CD8-positive, alpha-beta memory T cell (primary cell): ENCODE measurements around the gene CHRNG. TPM values are rescaled to one million over a fixed set of nuclear protein-coding genes. Genes with fewer than 3 reads are reported as not detected.
A peak's percentile ranks its signal among the peaks of the same experiment; 100 is the strongest.
"Not testable (repeated sequence)": the region's sequence is repeated elsewhere in the genome, so short reads cannot be mapped to it uniquely, and the experiment has no call there.

ENCODE experiments used
- CTCF ChIA-PET: fragments of 350-600 bp; sonication (Branson Sonifier 250); formaldehyde crosslinking; loops from one replicate; lab custom pipeline; 2021; ENCODE audit warnings: antibody characterized with exemption; lab: Charles Lee
- POLR2A ChIA-PET: fragments of 350-600 bp; sonication (Branson Sonifier 250); formaldehyde crosslinking; loops from one replicate; lab custom pipeline; 2021; ENCODE audit warnings: antibody characterized with exemption; lab: Charles Lee
- DNase-seq, 5 donors: peaks; one replicate each; pipeline versions ENCODE4 v3.0.0 to v3.0.0-alpha.2; 2020 to 2022; ENCODE audit warnings: mixed read lengths in 1 of 5
- H3K27ac ChIP-seq: one replicate; pipeline ENCODE4 v1.7.0; 2013; ENCODE audit warnings: low read depth, mild to moderate bottlenecking, low read length, moderate library complexity
- H3K27me3 ChIP-seq: 2 replicates; pipeline ENCODE4 v1.7.0; 2013; ENCODE audit warnings: low read length, mild to moderate bottlenecking; ENCODE audit not compliant: insufficient read depth, poor library complexity, severe bottlenecking
- H3K36me3 ChIP-seq: 2 replicates; pipeline ENCODE4 v1.7.0; 2013; ENCODE audit warnings: mild to moderate bottlenecking, low read length, moderate library complexity; ENCODE audit not compliant: insufficient read depth
- H3K4me1 ChIP-seq: 2 replicates; pipeline ENCODE4 v1.7.0; 2013; ENCODE audit warnings: mild to moderate bottlenecking, low read length, moderate library complexity; ENCODE audit not compliant: insufficient read depth
- H3K4me3 ChIP-seq: 2 replicates; pipeline ENCODE4 v1.7.0; 2013; ENCODE audit warnings: mild to moderate bottlenecking, low read length
- H3K9me3 ChIP-seq: 2 replicates; pipeline ENCODE4 v1.7.0; 2013; ENCODE audit warnings: mild to moderate bottlenecking, low read length
- H3K27ac Mint-ChIP-seq, 8 donors: one replicate each; pipeline ENCODE4 v1.8.0; 2020 to 2021; ENCODE audit warnings: mixed read lengths in 8 of 8, mild to moderate bottlenecking in 6 of 8, inconsistent platforms in 3 of 8, moderate library complexity in 3 of 8
- H3K27me3 Mint-ChIP-seq, 2 donors: one replicate each; pipeline ENCODE4 v1.8.0; 2020 to 2021; ENCODE audit warnings: mixed read lengths in 2 of 2, mild to moderate bottlenecking in 1 of 2, moderate library complexity in 1 of 2
- H3K36me3 Mint-ChIP-seq, 3 donors: one replicate each; pipeline ENCODE4 v1.8.0; 2020 to 2021; ENCODE audit warnings: mixed read lengths in 3 of 3, inconsistent platforms in 1 of 3, mild to moderate bottlenecking in 1 of 3
- H3K4me1 Mint-ChIP-seq, 3 donors: one replicate each; pipeline ENCODE4 v1.8.0; 2020 to 2021; ENCODE audit warnings: mixed read lengths in 3 of 3, inconsistent platforms in 1 of 3, mild to moderate bottlenecking in 1 of 3
- H3K4me3 Mint-ChIP-seq, 7 donors: one replicate each; pipeline ENCODE4 v1.8.0; 2020 to 2021; ENCODE audit warnings: mixed read lengths in 7 of 7, mild to moderate bottlenecking in 6 of 7, moderate library complexity in 4 of 7, inconsistent platforms in 2 of 7
- H3K9me3 Mint-ChIP-seq, 5 donors: one replicate each; pipeline ENCODE4 v1.8.0; 2020 to 2022; ENCODE audit warnings: mixed read lengths in 5 of 5, mild to moderate bottlenecking in 3 of 5, moderate library complexity in 2 of 5, inconsistent platforms in 1 of 5
- polyA plus RNA-seq: library from polyadenylated mRNA; unstranded; fragments of 300-500 nt; fragmentation: Illumina TruSeq; gene quantifications from one replicate; pipeline ENCODE4 v1.2.3, GENCODE V29; 2021
- total RNA-seq, 2 experiments: library from RNA; stranded (reverse); gene quantifications; one replicate each; pipeline ENCODE4 v1.2.3, GENCODE V29; 2021

The CHRNG gene
- total and polyA plus RNA-seq, 3 experiments from 2014 or later, result not detected

DNA sequence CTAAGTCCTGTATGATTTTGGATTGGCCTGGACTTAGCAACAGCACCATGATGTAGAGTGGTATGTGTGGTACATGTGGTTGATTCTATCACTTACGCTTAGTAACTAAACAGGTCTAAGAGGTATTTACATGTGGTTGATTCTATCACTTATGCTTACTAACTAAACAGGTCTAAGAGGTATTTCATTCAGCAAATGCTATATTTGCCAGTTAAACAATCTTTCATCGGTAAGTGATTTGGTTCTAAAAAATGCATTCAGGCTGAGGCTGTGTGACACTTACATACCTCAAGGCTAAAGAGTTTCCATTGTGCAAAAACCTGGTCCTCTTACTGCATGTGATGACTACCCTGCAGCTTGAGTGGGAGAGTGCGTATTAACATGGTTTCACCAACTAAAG lies 24.1 kb downstream of the CHRNG start:
- H3K27me3 Mint-ChIP-seq, result peaks cover 0 to 2% of the 10 kb centered on the region in 2 donors
- no peaks in the 10 kb centered on the region for H3K27me3 ChIP-seq
- DNase-seq, result no peak
- ChIA-PET POLR2A (no interaction called here), CTCF (interaction anchor here (1.4 kb wide), 1 partner anchor 13 kb away, joined by 3 read pairs; the partner anchor contains the start of genes EIF4E2 and TIGD1)
- no peaks in the 10 kb centered on the region for H3K9me3 Mint-ChIP-seq
- peaks cover 30% of the 10 kb centered on the region for H3K36me3 ChIP-seq
- no peak overlapping the region for H3K4me3 ChIP-seq
- H3K27ac Mint-ChIP-seq, result no peak overlapping the region
- H3K36me3 Mint-ChIP-seq, result peaks cover 21 to 94% (median 31%) of the 10 kb centered on the region in 3 donors
- H3K4me3 Mint-ChIP-seq, result no peak overlapping the region
- H3K9me3 ChIP-seq, result no peaks in the 10 kb centered on the region
- no peaks in the 10 kb centered on the region for H3K4me1 ChIP-seq
- no peak overlapping the region for H3K27ac ChIP-seq
- H3K4me1 Mint-ChIP-seq, result peaks cover 0 to 1% (median 0%) of the 10 kb centered on the region in 3 donors

DNA sequence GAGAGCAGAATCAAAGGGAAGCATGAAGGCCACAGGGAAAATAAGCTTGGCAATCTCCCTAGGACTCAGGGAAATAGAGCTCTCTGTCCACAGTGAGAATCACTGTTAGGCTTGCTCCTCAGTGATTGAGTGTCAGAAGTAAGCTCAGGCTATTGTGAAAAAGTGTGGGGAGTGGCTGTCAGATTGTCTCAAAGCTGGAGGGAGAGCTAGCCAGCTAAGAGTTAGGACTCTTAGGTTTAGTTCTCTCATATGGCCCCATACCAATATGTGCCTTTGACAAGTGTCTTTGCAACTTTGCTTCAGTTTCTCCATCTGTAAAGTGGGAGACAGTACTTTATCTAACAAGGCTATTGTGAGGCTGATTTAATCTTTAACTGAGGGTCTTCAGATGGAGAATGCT lies 28.2 kb downstream of the CHRNG start:
- Mint-ChIP-seq H3K36me3 (peaks cover 27 to 99% (median 35%) of the 10 kb centered on the region in 3 donors), H3K27ac (peak overlapping the region in 2 of 8 donors; percentile 2 to 35), H3K9me3 (no peaks in the 10 kb centered on the region), H3K27me3 (no peaks in the 10 kb centered on the region), H3K4me3 (no peak overlapping the region), H3K4me1 (peaks cover 0 to 1% (median 0%) of the 10 kb centered on the region in 3 donors)
- Histone ChIP-seq H3K4me3 (no peak overlapping the region), H3K27me3 (no peaks in the 10 kb centered on the region), H3K27ac (no peak overlapping the region), H3K4me1 (no peaks in the 10 kb centered on the region), H3K9me3 (no peaks in the 10 kb centered on the region), H3K36me3 (peaks cover 50% of the 10 kb centered on the region)
- DNase-seq, result no peak
- ChIA-PET CTCF (no interaction called here), POLR2A (no interaction called here)

DNA sequence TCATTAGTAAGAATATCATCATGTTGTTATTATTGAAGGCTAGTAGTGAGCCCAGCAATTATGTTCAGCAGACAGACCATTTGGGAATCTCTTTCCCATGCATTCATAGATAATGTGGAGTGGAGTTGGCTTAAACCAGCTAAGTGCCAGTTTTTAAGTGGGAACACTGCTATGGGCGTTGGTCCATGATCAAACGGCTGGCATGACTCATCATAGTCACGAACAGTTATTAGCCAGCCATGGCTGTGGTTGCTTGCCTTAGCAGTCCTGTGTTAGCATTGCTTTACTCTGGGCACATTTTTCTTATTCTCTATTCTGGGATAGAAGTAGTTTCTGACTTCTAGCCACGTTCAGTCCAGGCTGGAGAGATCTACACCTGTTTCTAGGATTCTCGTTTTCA lies 28.7 kb downstream of the CHRNG start:
- Mint-ChIP-seq H3K27me3 (no peaks in the 10 kb centered on the region), H3K36me3 (peaks cover 27 to 99% (median 35%) of the 10 kb centered on the region in 3 donors), H3K4me1 (peaks cover 0 to 1% (median 0%) of the 10 kb centered on the region in 3 donors), H3K9me3 (no peaks in the 10 kb centered on the region), H3K27ac (peak overlapping the region in 1 of 8 donors; percentile 35), H3K4me3 (no peak overlapping the region)
- peaks cover 54% of the 10 kb centered on the region for H3K36me3 ChIP-seq
- ChIA-PET POLR2A (no interaction called here), CTCF (no interaction called here)
- DNase-seq, result no peak
- H3K27me3 ChIP-seq, result no peaks in the 10 kb centered on the region
- H3K4me3 ChIP-seq, result no peak overlapping the region
- H3K4me1 ChIP-seq, result no peaks in the 10 kb centered on the region
- H3K9me3 ChIP-seq, result no peaks in the 10 kb centered on the region
- H3K27ac ChIP-seq, result no peak overlapping the region

DNA sequence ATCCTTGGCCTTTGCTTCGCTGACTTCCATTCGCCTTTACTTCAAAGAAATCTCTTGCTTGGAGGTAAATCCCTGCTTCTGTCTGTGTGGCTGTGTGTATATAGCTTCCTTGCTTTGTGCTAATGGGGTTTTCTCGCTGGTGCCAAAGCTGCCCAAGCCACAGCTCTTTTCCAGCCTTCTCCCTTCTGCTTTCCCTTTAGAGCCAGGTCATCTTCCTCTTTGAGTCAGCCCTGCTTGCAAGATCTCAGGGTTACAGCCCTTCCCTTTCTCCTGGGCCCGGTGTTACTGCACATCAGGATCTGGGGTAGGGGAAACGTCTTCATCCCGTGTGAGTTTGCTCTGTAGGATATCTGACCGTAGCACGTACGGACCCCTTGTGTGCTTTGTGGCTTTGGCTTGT lies 30.0 kb downstream of the CHRNG start:
- H3K27me3 Mint-ChIP-seq, result no peaks in the 10 kb centered on the region
- ChIA-PET POLR2A (no interaction called here), CTCF (no interaction called here)
- H3K27ac Mint-ChIP-seq, result peak overlapping the region in 1 of 8 donors; percentile 3
- Histone ChIP-seq H3K4me3 (no peak overlapping the region), H3K27me3 (no peaks in the 10 kb centered on the region), H3K4me1 (no peaks in the 10 kb centered on the region), H3K9me3 (no peaks in the 10 kb centered on the region), H3K36me3 (peaks cover 48% of the 10 kb centered on the region), H3K27ac (no peak overlapping the region)
- no peak overlapping the region for H3K4me3 Mint-ChIP-seq
- no peaks in the 10 kb centered on the region for H3K9me3 Mint-ChIP-seq
- no peak for DNase-seq
- peaks cover 0 to 1% (median 0%) of the 10 kb centered on the region in 3 donors for H3K4me1 Mint-ChIP-seq
- H3K36me3 Mint-ChIP-seq, result peaks cover 27 to 97% (median 38%) of the 10 kb centered on the region in 3 donors

DNA sequence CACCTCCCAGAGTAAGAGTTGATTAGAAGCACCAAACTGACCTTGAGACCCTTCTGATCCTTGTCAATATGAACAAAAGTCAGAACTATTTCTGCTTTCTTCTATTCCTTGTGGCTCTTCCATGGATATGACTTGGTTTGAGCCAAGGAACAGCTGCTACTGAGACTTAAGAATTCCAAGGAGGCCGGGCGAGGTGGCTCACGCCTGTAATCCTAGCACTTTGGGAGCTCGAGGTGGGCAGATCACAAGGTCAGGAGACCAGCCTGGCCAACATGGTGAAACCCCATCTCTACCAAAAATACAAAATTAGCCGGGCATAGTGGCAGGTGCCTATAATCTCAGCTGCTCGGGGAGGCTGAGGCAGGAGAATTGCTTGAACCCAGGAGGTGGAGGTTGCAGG lies 31.0 kb downstream of the CHRNG start:
- H3K4me3 ChIP-seq, H3K27me3 ChIP-seq, H3K27ac Mint-ChIP-seq, H3K4me3 Mint-ChIP-seq, CTCF ChIA-PET, H3K4me1 Mint-ChIP-seq, H3K4me1 ChIP-seq, H3K9me3 ChIP-seq, DNase-seq, POLR2A ChIA-PET, H3K27ac ChIP-seq, H3K9me3 Mint-ChIP-seq, H3K27me3 Mint-ChIP-seq: not testable (repeated sequence)
- peaks cover 48% of the 10 kb centered on the region for H3K36me3 ChIP-seq
- peaks cover 23 to 97% (median 37%) of the 10 kb centered on the region in 3 donors for H3K36me3 Mint-ChIP-seq

DNA sequence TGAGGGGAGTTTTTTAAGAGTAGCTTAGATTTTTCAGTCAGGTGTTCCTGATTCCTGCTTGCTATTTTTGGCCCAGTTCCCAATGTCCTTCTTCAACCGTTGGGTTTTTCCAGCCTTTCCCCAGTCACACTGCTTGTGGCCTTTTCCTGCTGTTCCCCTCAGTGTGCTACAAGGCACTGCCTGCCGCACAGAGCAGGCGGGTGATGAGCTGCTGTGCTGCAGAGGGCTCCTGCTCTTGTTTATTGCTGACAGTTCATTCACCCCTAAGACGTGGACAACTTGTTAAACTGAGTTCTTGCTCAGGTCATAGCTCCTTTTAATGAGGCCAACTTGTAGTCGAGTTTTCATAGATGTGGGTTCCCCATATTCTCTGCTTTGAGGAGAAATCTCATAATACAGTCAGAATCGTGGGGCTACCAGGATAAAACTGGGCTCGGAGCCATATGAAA lies 31.6 kb downstream of the CHRNG start:
- Histone ChIP-seq H3K27me3 (no peaks in the 10 kb centered on the region), H3K4me1 (no peaks in the 10 kb centered on the region), H3K36me3 (peaks cover 48% of the 10 kb centered on the region), H3K4me3 (no peak overlapping the region), H3K9me3 (no peaks in the 10 kb centered on the region), H3K27ac (no peak overlapping the region)
- H3K4me3 Mint-ChIP-seq, result no peak overlapping the region
- no peaks in the 10 kb centered on the region for H3K4me1 Mint-ChIP-seq
- no peak for DNase-seq
- peaks cover 23 to 93% (median 34%) of the 10 kb centered on the region in 3 donors for H3K36me3 Mint-ChIP-seq
- ChIA-PET CTCF (no interaction called here), POLR2A (no interaction called here)
- no peaks in the 10 kb centered on the region for H3K9me3 Mint-ChIP-seq
- H3K27me3 Mint-ChIP-seq, result no peaks in the 10 kb centered on the region
- H3K27ac Mint-ChIP-seq, result peak overlapping the region in 1 of 8 donors; percentile 65

DNA sequence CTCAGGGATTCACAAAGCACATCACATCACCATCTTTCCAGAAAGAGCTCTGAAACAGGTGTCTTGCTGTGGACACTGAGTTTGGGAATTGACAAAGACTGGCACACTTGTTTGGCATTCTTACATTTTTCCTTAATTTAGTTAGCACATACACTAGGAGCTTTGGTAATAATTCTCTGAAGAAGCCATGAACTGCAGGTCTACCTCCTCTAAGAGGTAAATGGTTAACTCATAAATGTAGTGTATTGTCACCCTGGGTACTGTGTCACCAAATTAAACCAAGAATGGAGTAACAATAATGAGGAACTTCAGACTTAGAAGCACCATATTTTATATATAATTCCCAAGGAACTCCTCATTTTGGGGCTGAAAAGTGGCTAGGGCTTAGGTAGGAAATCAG lies 33.5 kb downstream of the CHRNG start:
- H3K36me3 Mint-ChIP-seq, result peaks cover 11 to 89% (median 29%) of the 10 kb centered on the region in 3 donors

DNA sequence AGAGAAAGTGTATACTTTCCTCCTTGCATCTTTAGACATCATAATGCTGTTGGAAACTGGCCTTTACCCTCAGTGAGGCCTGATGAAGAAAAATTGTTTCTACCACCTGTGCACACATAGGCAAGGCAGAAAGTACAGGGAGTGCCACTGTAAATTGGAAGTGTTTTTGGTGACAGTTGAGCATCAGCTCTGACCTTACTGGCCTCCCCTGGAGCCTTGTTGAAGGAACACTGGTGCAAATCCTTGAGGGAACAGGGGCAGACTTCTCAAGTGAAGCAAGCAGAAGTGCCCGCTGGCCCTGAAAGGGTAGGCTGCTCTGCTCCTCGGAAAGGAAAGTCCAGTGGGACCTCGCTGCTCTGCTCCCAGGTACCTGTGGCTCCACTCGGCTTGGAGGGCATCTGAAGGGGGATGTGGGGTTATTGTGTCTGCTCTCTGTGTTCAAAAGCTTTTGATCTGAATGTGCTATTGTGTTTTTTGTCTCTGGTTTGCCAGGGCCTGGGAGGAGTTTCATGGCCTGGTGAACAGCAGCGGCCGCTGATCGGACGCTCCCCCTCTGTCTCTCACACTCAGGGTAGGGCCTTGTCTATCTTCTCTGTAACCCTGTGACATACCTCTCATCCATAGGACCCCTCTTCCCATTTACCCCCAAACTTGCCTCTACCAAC lies 34.4 kb downstream of the CHRNG start:
- H3K4me1 Mint-ChIP-seq, result peaks cover 0 to 4% (median 0%) of the 10 kb centered on the region in 3 donors
- no peaks in the 10 kb centered on the region for H3K27me3 Mint-ChIP-seq
- ChIA-PET CTCF (no interaction called here), POLR2A (no interaction called here)
- H3K9me3 Mint-ChIP-seq, result no peaks in the 10 kb centered on the region
- no peak for DNase-seq
- H3K36me3 Mint-ChIP-seq, result peaks cover 6 to 86% (median 22%) of the 10 kb centered on the region in 3 donors
- H3K4me3 Mint-ChIP-seq, result no peak overlapping the region
- Histone ChIP-seq H3K27me3 (no peaks in the 10 kb centered on the region), H3K27ac (no peak overlapping the region), H3K9me3 (no peaks in the 10 kb centered on the region), H3K4me1 (no peaks in the 10 kb centered on the region), H3K4me3 (no peak overlapping the region), H3K36me3 (peaks cover 20% of the 10 kb centered on the region)
- H3K27ac Mint-ChIP-seq, result peak overlapping the region in 2 of 8 donors; percentile 1 to 85

More for the DNA sequence above, 33.5 kb downstream of the CHRNG start:
- no peak for DNase-seq
- H3K27ac Mint-ChIP-seq, result no peak overlapping the region
- ChIA-PET POLR2A (no interaction called here), CTCF (interaction anchor here (0.9 kb wide), 1 partner anchor 8 kb away, joined by 3 read pairs; no protein-coding TSS in a partner anchor)
- Histone ChIP-seq H3K9me3 (no peaks in the 10 kb centered on the region), H3K4me3 (no peak overlapping the region), H3K36me3 (peaks cover 29% of the 10 kb centered on the region), H3K4me1 (no peaks in the 10 kb centered on the region), H3K27ac (no peak overlapping the region), H3K27me3 (no peaks in the 10 kb centered on the region)
- H3K4me3 Mint-ChIP-seq, result no peak overlapping the region
- H3K27me3 Mint-ChIP-seq, result no peaks in the 10 kb centered on the region
- H3K9me3 Mint-ChIP-seq, result no peaks in the 10 kb centered on the region
- H3K4me1 Mint-ChIP-seq, result peaks cover 0 to 4% (median 0%) of the 10 kb centered on the region in 3 donors
